GM13977 (cell line): Measurements from ENCODE around the gene STXBP6.

ENCODE experiments used
- DNase-seq: peaks from one replicate; pipeline ENCODE4 v3.0.0; 2012; ENCODE audit warnings: low spot score
- in situ Hi-C: fragments of 300-500 bp; cut with MboI; formaldehyde crosslinking; loops from one replicate; pipeline ENCODE4 v1.12.0; 2022; ENCODE audit warnings: low sequenced_read_pairs, low pct_unique_long_range_greater_than_20kb, mixed read lengths, inconsistent platforms; ENCODE audit not compliant: unreplicated experiment
- TF ChIP-seq, protein P1 (sequence below): IDR thresholded peaks from 2 replicates; pipeline ENCODE4 v1.5.1; 2012; ENCODE audit warnings: mild to moderate bottlenecking, control low read depth; ENCODE audit not compliant: insufficient read depth; ENCODE audit errors: extremely low read depth, missing control alignments

The STXBP6 gene

DNA sequence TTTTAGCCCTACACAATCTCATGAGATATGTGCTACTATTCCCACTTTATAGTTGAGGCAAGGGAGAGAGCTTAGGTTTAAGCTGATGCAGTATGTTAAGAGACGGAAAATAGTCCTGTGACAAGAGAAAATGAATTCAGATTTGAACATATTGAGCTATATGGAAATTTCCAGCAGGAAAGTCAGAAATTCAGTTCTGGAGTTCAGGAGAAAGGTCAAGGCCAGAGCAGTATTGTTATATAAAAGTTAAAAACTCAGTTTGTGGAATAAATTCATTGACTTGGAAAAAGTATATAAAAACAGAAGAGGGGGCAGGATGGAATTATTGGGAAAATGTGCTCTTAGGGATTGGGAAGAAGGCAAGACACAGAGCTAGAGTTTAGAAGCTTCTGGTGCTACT lies 248.9 kb downstream of the STXBP6 start:
- in situ Hi-C loops = loop anchor here (25.0 kb wide), 1 partner anchor 336 kb away; no protein-coding TSS in a partner anchor
- TF ChIP-seq, protein P1, sequence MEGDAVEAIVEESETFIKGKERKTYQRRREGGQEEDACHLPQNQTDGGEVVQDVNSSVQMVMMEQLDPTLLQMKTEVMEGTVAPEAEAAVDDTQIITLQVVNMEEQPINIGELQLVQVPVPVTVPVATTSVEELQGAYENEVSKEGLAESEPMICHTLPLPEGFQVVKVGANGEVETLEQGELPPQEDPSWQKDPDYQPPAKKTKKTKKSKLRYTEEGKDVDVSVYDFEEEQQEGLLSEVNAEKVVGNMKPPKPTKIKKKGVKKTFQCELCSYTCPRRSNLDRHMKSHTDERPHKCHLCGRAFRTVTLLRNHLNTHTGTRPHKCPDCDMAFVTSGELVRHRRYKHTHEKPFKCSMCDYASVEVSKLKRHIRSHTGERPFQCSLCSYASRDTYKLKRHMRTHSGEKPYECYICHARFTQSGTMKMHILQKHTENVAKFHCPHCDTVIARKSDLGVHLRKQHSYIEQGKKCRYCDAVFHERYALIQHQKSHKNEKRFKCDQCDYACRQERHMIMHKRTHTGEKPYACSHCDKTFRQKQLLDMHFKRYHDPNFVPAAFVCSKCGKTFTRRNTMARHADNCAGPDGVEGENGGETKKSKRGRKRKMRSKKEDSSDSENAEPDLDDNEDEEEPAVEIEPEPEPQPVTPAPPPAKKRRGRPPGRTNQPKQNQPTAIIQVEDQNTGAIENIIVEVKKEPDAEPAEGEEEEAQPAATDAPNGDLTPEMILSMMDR = no peak
- DNase-seq = no peak

DNA sequence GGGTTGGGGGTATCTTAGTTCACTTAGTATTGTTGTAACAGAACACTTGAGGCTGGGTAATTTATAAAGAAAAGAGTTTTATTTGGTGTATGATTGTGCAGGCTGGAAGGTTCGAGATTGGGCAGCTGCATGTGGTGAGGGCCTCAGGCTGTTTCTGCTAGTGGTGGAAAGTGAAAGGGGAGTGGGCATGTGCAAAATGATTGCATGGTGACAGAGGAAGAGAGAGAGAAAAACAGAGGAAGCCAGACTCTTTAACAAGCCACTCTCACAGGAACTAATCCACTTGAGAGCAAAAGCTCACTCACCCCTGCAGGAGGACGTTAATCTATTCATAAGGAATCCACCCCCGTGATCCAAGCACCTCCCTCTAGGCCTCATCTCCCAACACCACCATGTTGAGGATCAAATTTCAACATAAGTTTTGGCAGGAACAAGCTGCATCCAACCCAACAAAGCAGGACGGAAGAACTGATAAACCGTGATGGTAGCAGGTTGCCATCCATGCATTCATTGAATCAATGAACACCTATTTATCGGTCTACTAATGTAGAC lies 251.0 kb downstream of the STXBP6 start:
- in situ Hi-C loops = no loop called here
- DNase-seq = no peak
- TF ChIP-seq, protein P1 = no peak

DNA sequence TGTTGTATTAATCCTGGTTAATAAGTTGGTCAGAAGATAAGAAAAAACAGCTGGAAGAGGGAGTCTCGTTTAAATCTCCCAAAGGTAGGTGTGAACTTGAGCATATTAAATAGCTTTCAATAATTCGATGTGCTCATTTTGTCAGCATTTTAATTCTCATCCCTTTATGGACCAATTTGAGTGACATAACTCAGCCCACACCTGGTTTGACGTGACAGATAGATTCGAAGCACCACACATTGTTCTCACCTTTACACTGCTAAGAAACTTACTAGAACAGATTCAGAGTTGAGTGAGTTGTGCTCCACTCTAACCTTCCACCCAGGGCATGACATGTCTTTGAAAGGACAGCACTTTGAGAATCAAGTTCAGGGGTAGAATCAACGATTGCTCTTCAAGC lies 254.5 kb downstream of the STXBP6 start:
- in situ Hi-C loops = no loop called here
- TF ChIP-seq, protein P1 = no peak
- no peak for DNase-seq

DNA sequence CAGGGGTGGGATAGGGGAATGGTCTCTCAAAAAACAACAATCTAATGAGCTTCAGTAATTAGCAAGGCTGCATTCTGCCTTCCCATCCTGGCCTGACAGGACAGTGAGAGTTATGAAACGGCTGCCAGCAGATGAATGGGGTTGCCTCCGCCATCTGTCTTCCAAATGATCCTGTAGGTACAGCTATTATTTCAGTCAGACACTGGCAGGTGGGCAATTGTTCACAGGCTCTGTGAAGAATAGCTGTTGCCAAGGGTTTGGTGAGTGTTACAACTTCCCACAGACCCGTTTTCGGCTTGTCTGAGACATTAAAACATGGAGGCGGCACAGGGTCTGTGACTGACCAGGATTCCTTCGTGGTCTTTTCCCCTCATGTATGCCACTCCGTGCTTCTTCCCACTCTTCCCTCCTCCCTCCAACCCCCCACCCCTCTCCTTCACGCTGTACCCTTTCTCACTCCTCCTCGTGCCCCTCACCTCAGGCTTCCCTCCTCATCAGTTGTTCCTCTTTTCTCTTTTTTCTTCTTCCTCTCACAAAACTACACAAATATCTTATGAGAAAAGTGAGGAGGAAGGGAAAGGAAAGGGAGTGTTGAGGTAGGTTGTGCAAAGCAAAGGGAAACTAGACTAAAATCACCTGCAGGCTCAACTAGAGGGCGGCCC lies 255.2 kb downstream of the STXBP6 start:
- in situ Hi-C loops = no loop called here
- TF ChIP-seq, protein P1 = no peak
- no peak for DNase-seq

DNA sequence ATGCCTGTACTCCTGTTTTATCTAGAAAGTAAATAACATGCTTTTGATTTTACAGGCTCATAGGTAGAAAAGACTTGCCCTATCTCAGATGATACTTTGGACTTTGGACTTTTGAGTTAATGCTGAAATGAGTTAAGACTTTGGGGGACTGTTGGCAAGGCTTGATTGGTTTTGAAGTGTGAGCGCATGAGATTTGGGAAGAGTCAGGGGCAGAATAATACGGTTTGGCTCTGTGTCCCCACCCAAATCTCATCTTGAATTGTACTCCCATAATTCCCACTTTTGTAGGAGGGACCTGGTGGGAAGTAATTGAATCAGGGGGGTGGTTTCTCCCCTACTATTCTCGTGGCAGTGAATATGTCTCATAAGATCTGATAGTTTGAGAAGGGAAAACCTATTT lies 259.8 kb downstream of the STXBP6 start:
- TF ChIP-seq, protein P1 = no peak
- no peak for DNase-seq
- in situ Hi-C loops = no loop called here

DNA sequence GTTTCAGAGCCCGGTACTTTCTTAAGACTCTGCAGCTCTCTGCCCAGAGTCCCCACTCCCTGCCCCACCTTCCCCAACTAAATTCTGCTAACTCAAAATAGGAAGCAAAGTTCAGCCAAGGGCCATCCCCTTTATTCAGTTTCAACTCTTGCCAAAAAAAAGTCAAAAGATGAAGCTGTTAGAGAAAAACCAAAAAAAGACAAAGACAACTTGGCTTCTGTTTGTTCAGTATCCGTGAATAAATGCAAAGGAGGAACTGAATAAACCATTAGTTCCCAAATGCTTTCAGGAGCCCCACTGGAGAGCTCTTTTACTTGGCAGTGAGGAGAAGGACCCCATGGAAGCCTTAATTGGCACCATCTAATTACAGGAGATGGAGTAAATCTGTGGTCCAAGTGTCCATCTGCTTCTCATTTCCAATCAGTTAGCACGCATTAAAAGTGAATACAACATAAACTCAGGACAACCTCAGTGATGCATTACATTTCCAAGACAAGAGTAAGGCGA lies 260.5 kb downstream of the STXBP6 start:
- DNase-seq = no peak
- TF ChIP-seq, protein P1 = no peak
- in situ Hi-C loops = no loop called here

DNA sequence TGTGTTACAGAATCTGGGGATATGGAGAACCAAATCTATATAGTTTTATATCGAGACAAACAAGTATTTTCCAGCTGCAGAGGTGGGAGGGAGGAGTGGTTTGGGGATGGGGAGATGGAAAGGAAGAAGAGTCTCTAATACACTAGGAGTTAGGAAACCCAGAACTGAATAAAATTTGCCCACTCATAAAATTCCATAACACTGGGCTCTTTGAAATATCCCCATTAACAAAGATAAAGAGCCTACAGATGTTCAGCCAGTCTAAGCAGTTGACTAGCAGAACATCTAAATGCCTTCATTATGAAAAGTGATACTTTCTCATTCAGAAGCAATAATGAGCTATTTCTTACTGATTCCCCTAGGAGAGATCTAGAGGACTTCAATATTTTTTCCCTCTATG lies 264.2 kb downstream of the STXBP6 start:
- TF ChIP-seq, protein P1 = no peak
- in situ Hi-C loops = no loop called here
- no peak for DNase-seq
